Adrenal gland (tissue), 12 donors: ENCODE measurements around the gene MIEN1. TPM values are rescaled to one million over a fixed set of nuclear protein-coding genes. Genes with fewer than 3 reads are reported as not detected.

ENCODE experiments used
- DNase-seq, 7 donors: peaks; one replicate each; pipeline ENCODE4 v3.0.0-alpha.2; 2019 to 2020
- H3K27ac ChIP-seq, 5 donors: fragments of 200-600 bp; sonication (generic) in 4 of 5; 1 replicate in 3 of 5; 2 replicates in 2 of 5; pipeline versions ENCODE4 v1.5.1 to v1.8.0; 2016 to 2020; ENCODE audit warnings: mild to moderate bottlenecking in 1 of 5
- H3K27me3 ChIP-seq: fragments of 200-600 bp; 2 replicates; pipeline ENCODE4 v1.8.0; 2021
- H3K36me3 ChIP-seq, 2 donors: fragments of 200-600 bp; replicated peaks in 1 of 2; 1 replicate in 1 of 2; 2 replicates in 1 of 2; pipeline versions ENCODE4 v1.5.1 to v1.8.0; 2018 to 2022
- H3K4me1 ChIP-seq, 2 donors: fragments of 200-600 bp; replicated peaks in 1 of 2; 1 replicate in 1 of 2; 2 replicates in 1 of 2; pipeline versions ENCODE4 v1.5.1 to v1.8.0; 2018 to 2021
- H3K4me3 ChIP-seq, 4 donors: fragments of 200-600 bp; sonication (generic) in 3 of 4; one replicate each; pipeline ENCODE4 v1.5.1; 2016 to 2018
- H3K9me3 ChIP-seq, 3 donors: fragments of 200-600 bp; sonication (generic) in 1 of 3; replicated peaks in 1 of 3; 1 replicate in 2 of 3; 2 replicates in 1 of 3; pipeline versions ENCODE4 v1.5.1 to v1.8.0; 2016 to 2021
- POLR2A ChIP-seq, 2 donors: fragments of 450-650 bp; IDR thresholded peaks; one replicate each; pipeline ENCODE4 v1.6.1; 2017; ENCODE audit warnings: antibody characterized with exemption in 2 of 2, mild to moderate bottlenecking in 2 of 2, moderate library complexity in 1 of 2
- WGBS, 4 donors: extraction: QIAGEN DNeasy Blood & Tissue Kit in 2 of 4; methylation state at CpG; one replicate each; pipeline versions ENCODE4 v1.1.5 to v1.1.7; 2013 to 2017; 5-methylcytosine and 5-hydroxymethylcytosine counted together
- intact Hi-C, 2 donors: fragments of 100-400 bp; cut with DNase I; formaldehyde crosslinking; loops; one replicate each; pipeline versions ENCODE4 v1.14.1 to v1.15.0; 2022 to 2023
- polyA plus RNA-seq, 3 donors: library from polyadenylated mRNA; stranded (reverse); fragments of 200-250 nt in 2 of 3; fragments of 350-450 nt in 1 of 3; fragmentation: Illumina TruSeq in 1 of 3; extraction: RNeasy Lipid Tissue Mini Kit (QIAGEN cat#74804) in 1 of 3; gene quantifications; one replicate each; pipeline ENCODE4 v1.2.3, GENCODE V29; 2013 to 2014
- total RNA-seq, 9 donors: library from RNA; depleted of rRNA in 4 of 9; stranded (reverse); fragments of >200 nt in 4 of 9; fragments of 120-200 nt in 1 of 9; fragmentation: NEBNext Ultra II Directional in 1 of 9; extraction: Animal tissue kit (Norgen Biotek cat#: 25700) in 1 of 9; gene quantifications; one replicate each; pipeline versions ENCODE4 v1.1.0 to v1.2.4, GENCODE V29; 2013 to 2023
- TF ChIP-seq, protein P1 (sequence below), 6 experiments: fragments of 450-650 bp in 4 of 6; fragments of 200-600 bp in 2 of 6; sonication (generic) in 1 of 6; IDR thresholded peaks; 1 replicate in 5 of 6; 2 replicates in 1 of 6; pipeline versions ENCODE4 v1.5.1 to v1.8.0; 2016 to 2021; ENCODE audit warnings: antibody characterized with exemption in 6 of 6, mild to moderate bottlenecking in 2 of 6, moderate library complexity in 1 of 6
- donor health status: healthy with polysubstance abuse.
- donor health status: Bipolar disorder and iron deficiency.
- donor health status: DM: yes; HTN: yes; CAD: no.
- donor health status: DM: no; HTN: no; CAD: no.
- donor health status: DM: no; HTN: no; CAD: no.
- donor health status: DM: yes; HTN: yes; CAD: no.

Gene MIEN1
- total and polyA plus RNA-seq, 12 donors: 41.9 to 210 (median 51.0) TPM

DNA sequence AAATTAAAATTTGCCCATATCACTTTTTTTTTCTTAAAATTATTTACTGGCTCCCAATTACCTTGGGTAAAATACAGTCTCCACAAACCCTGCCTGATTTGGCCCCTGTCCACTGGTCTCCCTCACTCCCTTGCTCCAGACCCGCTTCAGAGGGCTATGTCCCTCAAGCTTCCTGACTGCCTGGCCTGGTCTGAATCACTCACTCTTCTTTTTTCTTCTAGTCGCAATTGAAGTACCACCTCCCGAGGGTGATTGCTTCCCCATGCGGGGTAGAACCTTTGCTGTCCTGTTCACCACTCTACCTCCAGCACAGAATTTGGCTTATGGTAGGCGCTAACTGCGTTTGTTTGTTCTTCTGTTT is 41.9 kb downstream of the MIEN1 start:
- no peaks in the 10 kb centered on the region for H3K27me3 ChIP-seq
- peak overlapping the region in 2 of 5 donors; percentile 54 to 93 for H3K27ac ChIP-seq
- peaks cover 8 to 14% of the 10 kb centered on the region in 2 donors for H3K4me1 ChIP-seq
- TF ChIP-seq, protein P1, sequence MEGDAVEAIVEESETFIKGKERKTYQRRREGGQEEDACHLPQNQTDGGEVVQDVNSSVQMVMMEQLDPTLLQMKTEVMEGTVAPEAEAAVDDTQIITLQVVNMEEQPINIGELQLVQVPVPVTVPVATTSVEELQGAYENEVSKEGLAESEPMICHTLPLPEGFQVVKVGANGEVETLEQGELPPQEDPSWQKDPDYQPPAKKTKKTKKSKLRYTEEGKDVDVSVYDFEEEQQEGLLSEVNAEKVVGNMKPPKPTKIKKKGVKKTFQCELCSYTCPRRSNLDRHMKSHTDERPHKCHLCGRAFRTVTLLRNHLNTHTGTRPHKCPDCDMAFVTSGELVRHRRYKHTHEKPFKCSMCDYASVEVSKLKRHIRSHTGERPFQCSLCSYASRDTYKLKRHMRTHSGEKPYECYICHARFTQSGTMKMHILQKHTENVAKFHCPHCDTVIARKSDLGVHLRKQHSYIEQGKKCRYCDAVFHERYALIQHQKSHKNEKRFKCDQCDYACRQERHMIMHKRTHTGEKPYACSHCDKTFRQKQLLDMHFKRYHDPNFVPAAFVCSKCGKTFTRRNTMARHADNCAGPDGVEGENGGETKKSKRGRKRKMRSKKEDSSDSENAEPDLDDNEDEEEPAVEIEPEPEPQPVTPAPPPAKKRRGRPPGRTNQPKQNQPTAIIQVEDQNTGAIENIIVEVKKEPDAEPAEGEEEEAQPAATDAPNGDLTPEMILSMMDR (IDR thresholded peaks at IDR 0.05): no peak
- TF ChIP-seq POLR2A (IDR thresholded peaks at IDR 0.05): no peak
- no peaks in the 10 kb centered on the region for H3K36me3 ChIP-seq
- intact Hi-C loops: no loop called here
- H3K4me3 ChIP-seq: peak overlapping the region in 3 of 4 donors; percentile 27 to 66 (median 44)
- DNase-seq: no peak
- no peaks in the 10 kb centered on the region for H3K9me3 ChIP-seq
- WGBS, 4 donors: 14 to 19% (median 17%) methylated on average over 6 of the region's 6 CpGs

- Histone ChIP-seq H3K4me1 (peaks cover 8 to 14% of the 10 kb centered on the region in 2 donors), H3K9me3 (no peaks in the 10 kb centered on the region), H3K27me3 (no peaks in the 10 kb centered on the region), H3K4me3 (peak within 1 kb of the TSS in 3 of 4 donors; percentile 27 to 66 (median 44)), H3K27ac (peak within 1 kb of the TSS in 4 of 5 donors; percentile 54 to 94 (median 78)), H3K36me3 (no peaks in the 10 kb centered on the region)
- TF ChIP-seq, protein P1 (IDR thresholded peaks at IDR 0.05): no peak
- peak in 1 of 2 donors; percentile 35 for TF ChIP-seq POLR2A (IDR thresholded peaks at IDR 0.05)
- WGBS, 4 donors: 2 to 5% (median 3%) methylated on average over 23 to 45 of the region's 45 CpGs
- intact Hi-C loops: no loop called here
- DNase-seq: peak; percentile 79 to 91 (median 85)
Measured at GRCh38 chr17:39687546-39688474, 42.5 kb downstream of the MIEN1 start, which contains the start of gene PGAP3. Gene PGAP3 (minus strand): TSS chr17:39688057. CDS start chr17:39688014, 43 bp downstream.

DNA sequence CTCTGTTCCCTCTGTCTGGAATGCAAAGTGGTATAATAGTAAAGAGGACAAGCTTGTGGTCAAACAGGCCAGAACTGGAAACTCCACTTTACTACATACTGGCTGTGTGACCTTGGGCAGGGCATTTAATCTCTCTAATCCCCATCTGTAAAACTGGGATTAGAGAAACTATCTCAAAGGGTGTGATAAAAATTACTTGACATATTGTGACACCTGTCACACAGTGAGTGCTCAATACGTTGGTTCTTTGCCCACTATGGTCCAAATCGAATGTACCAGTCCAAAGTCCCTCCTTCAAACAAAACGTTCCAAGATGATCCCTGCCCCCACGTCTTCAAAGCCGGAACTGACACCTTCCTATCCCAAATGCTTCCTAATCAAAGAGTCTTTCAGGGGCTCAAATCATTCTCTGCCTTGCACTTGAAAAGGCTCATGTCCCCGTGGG is 43.2 kb downstream of the MIEN1 start:
- TF ChIP-seq POLR2A (IDR thresholded peaks at IDR 0.05): no peak
- TF ChIP-seq, protein P1 (IDR thresholded peaks at IDR 0.05): no peak
- Histone ChIP-seq H3K27ac (peak overlapping the region in 1 of 5 donors; percentile 94), H3K9me3 (no peaks in the 10 kb centered on the region), H3K36me3 (no peaks in the 10 kb centered on the region), H3K4me1 (peaks cover 8 to 14% of the 10 kb centered on the region in 2 donors), H3K27me3 (no peaks in the 10 kb centered on the region), H3K4me3 (peak overlapping the region in 2 of 4 donors; percentile 44 to 66)
- intact Hi-C loops: no loop called here
- DNase-seq: no peak
- WGBS, 4 donors: 59 to 65% (median 61%) methylated on average over 6 of the region's 6 CpGs

GRCh38 chr17:39684369-39685192 is 45.8 kb downstream of the MIEN1 start:
- TF ChIP-seq, protein P1 (IDR thresholded peaks at IDR 0.05): no peak
- no peak for TF ChIP-seq POLR2A (IDR thresholded peaks at IDR 0.05)
- Histone ChIP-seq H3K9me3 (no peaks in the 10 kb centered on the region), H3K27ac (no peak overlapping the region), H3K4me1 (peaks cover 8 to 14% of the 10 kb centered on the region in 2 donors), H3K4me3 (no peak overlapping the region), H3K27me3 (no peaks in the 10 kb centered on the region), H3K36me3 (no peaks in the 10 kb centered on the region)
- intact Hi-C loops: no loop called here
- no peak for DNase-seq
- WGBS, 4 donors: 90 to 98% (median 93%) methylated on average over 12 of the region's 12 CpGs
